CD14-positive monocyte (primary cell): ENCODE measurements around the gene LGR4. TPM values are rescaled to one million over a fixed set of nuclear protein-coding genes. Genes with fewer than 3 reads are reported as not detected.

Experiments
- DNase-seq, 3 donors: peaks; one replicate each; pipeline ENCODE4 v3.0.0-alpha.2; 2011 to 2022
- H2AFZ ChIP-seq: 2 replicates; pipeline ENCODE4 v1.6.0; 2012; ENCODE audit warnings: mild to moderate bottlenecking, low read depth, low read length, inconsistent platforms; ENCODE audit not compliant: insufficient read depth, poor library complexity, severe bottlenecking
- H3K27ac ChIP-seq, 2 donors: 1 replicate in 1 of 2; 2 replicates in 1 of 2; pipeline ENCODE4 v1.5.1; 2012 to 2013; ENCODE audit warnings: low read length in 2 of 2, control low read depth in 1 of 2, inconsistent platforms in 1 of 2, low read depth in 1 of 2, mild to moderate bottlenecking in 1 of 2
- H3K27me3 ChIP-seq, 2 donors: one replicate each; pipeline versions ENCODE4 v1.6.0 to v1.6.1; 2011 to 2013; ENCODE audit warnings: low read length in 2 of 2; ENCODE audit not compliant: control insufficient read depth in 2 of 2, insufficient read depth in 2 of 2
- H3K36me3 ChIP-seq, 2 donors: replicated peaks in 1 of 2; 1 replicate in 1 of 2; 2 replicates in 1 of 2; pipeline versions ENCODE4 v1.5.1 to v1.6.1; 2012 to 2013; ENCODE audit warnings: low read length in 2 of 2, control low read depth in 1 of 2, inconsistent platforms in 1 of 2, mild to moderate bottlenecking in 1 of 2; ENCODE audit not compliant: insufficient read depth in 2 of 2, control insufficient read depth in 1 of 2
- H3K4me1 ChIP-seq, 2 donors: 1 replicate in 1 of 2; 2 replicates in 1 of 2; pipeline versions ENCODE4 v1.5.1 to v1.6.1; 2012 to 2013; ENCODE audit warnings: low read length in 2 of 2, control low read depth in 1 of 2, inconsistent platforms in 1 of 2, mild to moderate bottlenecking in 1 of 2, moderate library complexity in 1 of 2; ENCODE audit not compliant: insufficient read depth in 2 of 2, control insufficient read depth in 1 of 2
- H3K4me2 ChIP-seq: replicated peaks from 2 replicates; pipeline ENCODE3; 2012; ENCODE audit warnings: low read length, moderate library complexity, mild to moderate bottlenecking; ENCODE audit not compliant: poor library complexity, severe bottlenecking; ENCODE audit errors: extremely low read depth
- H3K4me3 ChIP-seq, 3 experiments: fragments of 200-600 bp in 1 of 3; sonication (generic) in 1 of 3; replicated peaks in 1 of 3; 1 replicate in 2 of 3; 2 replicates in 1 of 3; pipeline ENCODE4 v1.5.1; 2011 to 2013; ENCODE audit warnings: low read length in 3 of 3, mild to moderate bottlenecking in 3 of 3, control low read depth in 2 of 3, low read depth in 2 of 3, inconsistent platforms in 1 of 3, moderate library complexity in 1 of 3
- H3K79me2 ChIP-seq: 2 replicates; pipeline ENCODE4 v1.6.0; 2012; ENCODE audit warnings: mild to moderate bottlenecking, control low read depth, inconsistent platforms, low read length, moderate library complexity; ENCODE audit not compliant: insufficient read depth
- H3K9ac ChIP-seq: 2 replicates; pipeline ENCODE4 v1.6.0; 2017; ENCODE audit warnings: low read length, mild to moderate bottlenecking; ENCODE audit not compliant: insufficient read depth, poor library complexity, severe bottlenecking
- H3K9me3 ChIP-seq, 2 donors: replicated peaks in 1 of 2; 1 replicate in 1 of 2; 2 replicates in 1 of 2; pipeline versions ENCODE4 v1.5.1 to v1.6.1; 2012 to 2013; ENCODE audit warnings: low read length in 2 of 2, control low read depth in 1 of 2; ENCODE audit not compliant: control insufficient read depth in 1 of 2, insufficient read depth in 1 of 2
- H4K20me1 ChIP-seq: 2 replicates; pipeline ENCODE4 v1.6.0; 2012; ENCODE audit warnings: mild to moderate bottlenecking, low read length, control low read depth, moderate library complexity; ENCODE audit not compliant: insufficient read depth
- H3K27ac Mint-ChIP-seq, 7 donors: one replicate each; pipeline ENCODE4 v1.8.0; 2020; ENCODE audit warnings: mild to moderate bottlenecking in 7 of 7, mixed read lengths in 7 of 7, moderate library complexity in 6 of 7, inconsistent platforms in 2 of 7
- H3K27me3 Mint-ChIP-seq, 3 donors: one replicate each; pipeline ENCODE4 v1.8.0; 2021 to 2022; ENCODE audit warnings: low read depth in 3 of 3, mild to moderate bottlenecking in 3 of 3, mixed read lengths in 3 of 3, moderate library complexity in 3 of 3, inconsistent platforms in 1 of 3
- H3K36me3 Mint-ChIP-seq, 2 donors: one replicate each; pipeline ENCODE4 v1.8.0; 2020; ENCODE audit warnings: mixed read lengths in 2 of 2, inconsistent platforms in 1 of 2, mild to moderate bottlenecking in 1 of 2
- H3K4me1 Mint-ChIP-seq: one replicate; pipeline ENCODE4 v1.8.0; 2020; ENCODE audit warnings: mild to moderate bottlenecking, mixed read lengths
- H3K4me3 Mint-ChIP-seq, 2 donors: one replicate each; pipeline ENCODE4 v1.8.0; 2020; ENCODE audit warnings: mild to moderate bottlenecking in 2 of 2, mixed read lengths in 2 of 2, moderate library complexity in 1 of 2
- H3K9me3 Mint-ChIP-seq, 7 donors: one replicate each; pipeline ENCODE4 v1.8.0; 2020 to 2022; ENCODE audit warnings: mixed read lengths in 7 of 7, mild to moderate bottlenecking in 6 of 7, moderate library complexity in 6 of 7, inconsistent platforms in 2 of 7
- WGBS: methylation state at CpG from one replicate; pipeline ENCODE4 v1.1.5; 2013; ENCODE audit warnings: missing lambda C conversion rate; ENCODE audit not compliant: insufficient coverage; 5-methylcytosine and 5-hydroxymethylcytosine counted together
- intact Hi-C, 2 donors: fragments of 100-400 bp; cut with micrococcal nuclease; formaldehyde crosslinking; loops; one replicate each; pipeline versions ENCODE4 v1.15.0 to v1.15.1; 2023
- polyA plus RNA-seq, 3 donors: library from polyadenylated mRNA; depleted of rRNA in 1 of 3; unstranded in 2 of 3; stranded (reverse) in 1 of 3; fragments of 300-500 nt in 2 of 3; fragments of >200 nt in 1 of 3; fragmentation: Illumina TruSeq in 2 of 3; gene quantifications; 1 replicate in 2 of 3; 2 replicates in 1 of 3; pipeline ENCODE4 v1.2.3, GENCODE V29; 2012 to 2021
- TF ChIP-seq, protein P1 (sequence below): fragments of 200-600 bp; IDR thresholded peaks from one replicate; pipeline ENCODE4 v1.8.0; 2022; ENCODE audit warnings: antibody characterized with exemption, mild to moderate bottlenecking

The LGR4 gene
- polyA plus RNA-seq, 3 donors: 0.67 to 0.92 (median 0.72) TPM

GRCh38 chr11:27370374-27370773 lies 102.2 kb downstream of the LGR4 start:
- Mint-ChIP-seq H3K36me3 (no peaks in the 10 kb centered on the region), H3K27ac (no peak overlapping the region), H3K27me3 (no peaks in the 10 kb centered on the region), H3K4me3 (no peak overlapping the region), H3K9me3 (no peaks in the 10 kb centered on the region), H3K4me1 (no peaks in the 10 kb centered on the region)
- H3K36me3 ChIP-seq: no peaks in the 10 kb centered on the region
- H3K4me2 ChIP-seq: no peak overlapping the region
- H3K79me2 ChIP-seq: no peaks in the 10 kb centered on the region
- intact Hi-C loops: no loop called here
- H3K9ac ChIP-seq: no peak overlapping the region
- H4K20me1 ChIP-seq: no peaks in the 10 kb centered on the region
- no peak overlapping the region for H2AFZ ChIP-seq
- TF ChIP-seq, protein P1, sequence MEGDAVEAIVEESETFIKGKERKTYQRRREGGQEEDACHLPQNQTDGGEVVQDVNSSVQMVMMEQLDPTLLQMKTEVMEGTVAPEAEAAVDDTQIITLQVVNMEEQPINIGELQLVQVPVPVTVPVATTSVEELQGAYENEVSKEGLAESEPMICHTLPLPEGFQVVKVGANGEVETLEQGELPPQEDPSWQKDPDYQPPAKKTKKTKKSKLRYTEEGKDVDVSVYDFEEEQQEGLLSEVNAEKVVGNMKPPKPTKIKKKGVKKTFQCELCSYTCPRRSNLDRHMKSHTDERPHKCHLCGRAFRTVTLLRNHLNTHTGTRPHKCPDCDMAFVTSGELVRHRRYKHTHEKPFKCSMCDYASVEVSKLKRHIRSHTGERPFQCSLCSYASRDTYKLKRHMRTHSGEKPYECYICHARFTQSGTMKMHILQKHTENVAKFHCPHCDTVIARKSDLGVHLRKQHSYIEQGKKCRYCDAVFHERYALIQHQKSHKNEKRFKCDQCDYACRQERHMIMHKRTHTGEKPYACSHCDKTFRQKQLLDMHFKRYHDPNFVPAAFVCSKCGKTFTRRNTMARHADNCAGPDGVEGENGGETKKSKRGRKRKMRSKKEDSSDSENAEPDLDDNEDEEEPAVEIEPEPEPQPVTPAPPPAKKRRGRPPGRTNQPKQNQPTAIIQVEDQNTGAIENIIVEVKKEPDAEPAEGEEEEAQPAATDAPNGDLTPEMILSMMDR: no peak
- H3K4me3 ChIP-seq: no peak overlapping the region
- H3K4me1 ChIP-seq: no peaks in the 10 kb centered on the region
- DNase-seq: no peak
- no peaks in the 10 kb centered on the region for H3K9me3 ChIP-seq
- H3K27me3 ChIP-seq: no peaks in the 10 kb centered on the region
- 50% methylated on average over 1 of the region's 2 CpGs for WGBS
- H3K27ac ChIP-seq: no peak overlapping the region

GRCh38 chr11:27367881-27368280 lies 104.7 kb downstream of the LGR4 start:
- intact Hi-C loops: loop anchor here in 1 of 2 donors (10.0 kb wide), 1 partner anchor 117 kb away; no protein-coding TSS in a partner anchor
- no peaks in the 10 kb centered on the region for H3K79me2 ChIP-seq
- no peaks in the 10 kb centered on the region for H3K36me3 ChIP-seq
- no peak overlapping the region for H3K27ac ChIP-seq
- H3K9me3 ChIP-seq: no peaks in the 10 kb centered on the region
- no peak for DNase-seq
- no peak overlapping the region for H3K4me3 Mint-ChIP-seq
- peaks cover 0 to under 1% (median 0%) of the 10 kb centered on the region in 3 donors for H3K27me3 Mint-ChIP-seq
- H3K4me3 ChIP-seq: no peak overlapping the region
- H3K4me1 ChIP-seq: peaks cover 6 to 11% of the 10 kb centered on the region in 2 donors
- H4K20me1 ChIP-seq: no peaks in the 10 kb centered on the region
- TF ChIP-seq, protein P1: no peak
- 92% methylated on average over 8 of the region's 10 CpGs for WGBS
- H2AFZ ChIP-seq: no peak overlapping the region
- peaks cover 8% of the 10 kb centered on the region for H3K4me1 Mint-ChIP-seq
- no peak overlapping the region for H3K9ac ChIP-seq
- H3K4me2 ChIP-seq: no peak overlapping the region
- H3K36me3 Mint-ChIP-seq: no peaks in the 10 kb centered on the region
- no peak overlapping the region for H3K27ac Mint-ChIP-seq
- H3K27me3 ChIP-seq: no peaks in the 10 kb centered on the region
- H3K9me3 Mint-ChIP-seq: no peaks in the 10 kb centered on the region
